NCI-H1092 treated with DMSO at 0.1 percent for 48 hours (cell line): ENCODE data around the gene RAB6D.
"Not testable (repeated sequence)": the region's sequence is repeated elsewhere in the genome, so short reads cannot be mapped to it uniquely, and the experiment has no call there.

ENCODE experiments used
- DNase-seq: peaks from one replicate; lab custom pipeline; 2025; lab: John Stamatoyannopoulos, UW

The RAB6D gene

DNA sequence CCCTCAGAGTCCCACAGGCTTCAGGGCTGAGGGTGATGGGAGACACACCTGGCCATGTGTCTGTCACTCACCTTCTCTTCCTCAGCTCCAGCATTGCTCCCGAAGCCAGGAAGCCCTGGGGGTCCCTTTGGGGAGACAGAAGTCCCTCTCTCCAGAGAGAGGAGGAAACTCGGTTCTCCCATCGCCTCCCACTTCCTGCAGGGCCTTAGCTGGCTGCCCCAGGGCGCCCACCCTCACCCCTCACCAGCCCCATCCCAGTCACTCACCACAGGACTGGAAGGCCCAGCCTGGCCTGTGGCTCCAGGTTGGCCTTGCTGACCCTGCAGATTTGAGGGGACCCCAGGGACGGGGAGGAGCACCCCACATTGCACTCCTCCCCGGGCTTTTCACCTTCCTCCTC lies 2.7 kb upstream of the RAB6D start:
- no peak for DNase-seq

DNA sequence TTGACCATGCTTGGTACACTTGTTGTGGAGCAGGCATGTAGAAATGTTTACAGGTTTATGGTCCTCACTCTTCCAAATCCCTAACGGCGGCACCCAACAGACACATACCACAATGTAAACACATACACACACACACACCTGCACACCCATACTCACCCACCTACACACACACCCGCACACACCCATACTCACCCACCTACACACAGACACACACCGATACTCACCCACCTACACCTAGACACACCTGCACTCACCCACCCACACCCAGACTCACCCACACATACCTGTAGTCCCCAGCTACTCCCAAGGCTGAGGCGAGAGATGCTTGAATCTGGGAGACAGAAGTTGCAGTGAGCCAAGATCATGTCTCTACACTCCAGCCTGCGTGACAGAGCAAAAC lies 1.5 kb upstream of the RAB6D start:
- no peak for DNase-seq

GRCh38 chr2:131363213-131363612 lies 755 bp downstream of the RAB6D start:
- not testable (repeated sequence) for DNase-seq

- DNase-seq = not testable (repeated sequence)
Observed at GRCh38 chr2:131361773-131362172, 2.2 kb downstream of the RAB6D start.

DNA sequence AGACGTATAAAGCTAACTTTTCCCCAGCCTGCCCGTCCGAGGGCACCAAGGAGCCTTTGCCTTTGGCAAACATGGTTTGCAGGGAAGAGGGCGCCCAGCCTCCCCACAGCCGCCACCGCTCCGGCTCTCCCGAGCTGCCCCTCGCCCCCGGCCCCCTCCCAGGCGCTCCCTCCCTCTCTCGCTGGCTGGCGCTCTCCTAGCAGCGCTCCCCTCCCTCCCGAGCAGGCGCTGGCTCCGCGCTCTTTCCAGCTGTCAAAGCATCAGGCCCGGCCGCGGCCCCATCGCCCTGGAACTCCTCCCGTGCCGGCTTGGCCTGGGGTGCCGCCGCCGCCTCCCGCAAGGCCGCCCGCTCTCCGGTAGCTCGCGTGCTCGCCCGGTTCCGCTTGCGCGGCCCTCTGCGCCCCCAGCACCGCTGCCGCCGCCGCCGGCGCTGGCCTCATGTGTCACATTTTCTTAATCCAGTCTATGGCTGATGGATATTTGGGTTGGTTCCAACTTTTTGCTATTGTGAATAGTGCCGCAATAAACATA lies 10.7 kb downstream of the RAB6D start:
- DNase-seq = not testable (repeated sequence)

DNA sequence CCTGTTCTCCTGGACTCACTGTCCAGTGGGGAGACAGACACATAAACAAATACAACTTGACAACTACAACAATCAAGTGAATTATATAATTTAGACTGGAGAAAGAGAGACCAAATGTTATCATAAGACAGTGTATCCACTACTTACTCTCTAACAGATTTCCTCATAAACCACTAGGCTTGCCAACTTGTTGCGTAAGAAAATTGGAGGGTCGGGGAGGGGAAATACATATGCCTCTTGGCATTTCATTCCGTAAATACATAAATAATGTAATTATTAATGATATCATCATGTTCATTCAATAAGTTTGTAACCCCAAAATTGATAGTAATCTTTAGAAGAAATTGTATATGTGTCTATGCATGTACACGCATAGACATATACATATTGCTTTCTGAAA lies 14.9 kb downstream of the RAB6D start:
- no peak for DNase-seq

DNA sequence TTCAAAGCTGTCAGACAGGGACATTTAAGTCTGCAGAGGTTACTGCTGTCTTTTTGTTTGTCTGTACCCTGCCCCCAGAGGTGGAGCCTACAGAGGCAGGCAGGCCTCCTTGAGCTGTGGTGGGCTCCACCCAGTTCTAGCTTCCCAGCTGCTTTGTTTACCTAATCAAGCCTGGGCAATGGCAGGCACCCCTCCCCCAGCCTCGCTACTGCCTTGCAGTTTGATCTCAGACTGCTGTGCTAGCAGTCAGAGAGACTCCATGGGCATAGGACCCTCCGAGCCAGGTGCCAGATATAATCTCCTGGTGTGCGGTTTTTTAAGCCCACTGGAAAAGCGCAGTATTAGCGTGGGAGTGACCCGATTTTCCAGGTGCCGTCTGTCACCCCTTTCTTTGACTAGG lies 16.9 kb downstream of the RAB6D start:
- DNase-seq = not testable (repeated sequence)

DNA sequence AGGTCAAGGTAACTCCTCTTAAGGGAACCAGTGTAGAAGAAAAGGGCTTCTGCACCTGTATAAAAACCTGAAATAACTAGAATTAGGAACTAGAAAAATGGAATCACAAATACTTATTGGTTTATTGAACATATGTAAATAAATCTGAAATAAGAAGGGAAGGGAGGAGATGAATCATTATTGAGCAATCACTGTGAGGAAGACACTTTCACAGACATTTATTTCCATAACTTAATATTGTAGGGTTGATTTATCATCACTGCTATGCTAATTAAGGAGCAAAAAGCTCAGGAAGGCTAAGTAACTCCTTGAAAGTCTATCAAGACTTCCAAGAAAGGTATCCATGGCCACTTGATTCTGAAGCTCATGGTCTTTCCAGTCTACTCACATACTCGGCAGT lies 24.7 kb downstream of the RAB6D start:
- DNase-seq = not testable (repeated sequence)

GRCh38 chr2:131335319-131335718 lies 28.6 kb downstream of the RAB6D start:
- DNase-seq = peak; percentile 38

DNA sequence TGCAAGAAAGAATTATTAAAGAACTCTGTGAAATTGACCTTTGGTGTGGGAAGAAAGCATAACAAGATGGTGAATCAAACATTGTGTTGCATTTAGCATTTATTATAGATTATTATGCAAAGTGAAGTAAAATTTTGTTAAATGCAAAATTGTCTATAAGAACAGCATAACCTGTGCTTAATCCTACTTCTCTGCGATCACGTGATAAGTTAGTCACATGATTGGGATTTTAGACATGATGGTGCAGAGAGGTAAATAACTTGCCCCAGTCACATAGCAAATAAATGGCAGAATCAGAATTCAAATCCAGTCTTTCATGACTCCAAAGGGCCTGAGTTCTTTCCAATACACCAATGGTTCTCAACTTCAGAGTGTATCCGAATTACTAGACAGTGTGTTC lies 31.3 kb downstream of the RAB6D start:
- not testable (repeated sequence) for DNase-seq

DNA sequence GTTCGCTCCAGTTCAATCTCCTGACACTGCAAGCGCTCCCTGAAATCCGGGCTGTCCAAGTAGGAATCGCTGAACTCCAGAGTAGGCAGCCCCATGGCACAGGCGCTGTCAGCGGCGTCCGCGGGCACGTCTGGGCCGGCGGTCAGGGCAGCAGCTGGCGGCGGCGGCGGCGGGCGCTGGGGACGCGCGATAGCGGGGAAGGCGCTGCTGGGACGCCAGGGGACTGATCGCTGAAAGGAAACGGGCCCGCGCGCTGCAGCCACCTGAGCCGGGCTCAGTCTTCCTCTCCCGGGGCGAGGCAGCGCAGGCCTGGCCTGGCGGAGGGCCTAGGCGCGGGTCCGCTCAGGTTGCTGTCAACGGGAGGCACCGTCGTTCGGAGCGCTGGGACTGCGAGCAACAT lies 33.0 kb downstream of the RAB6D start:
- not testable (repeated sequence) for DNase-seq

DNA sequence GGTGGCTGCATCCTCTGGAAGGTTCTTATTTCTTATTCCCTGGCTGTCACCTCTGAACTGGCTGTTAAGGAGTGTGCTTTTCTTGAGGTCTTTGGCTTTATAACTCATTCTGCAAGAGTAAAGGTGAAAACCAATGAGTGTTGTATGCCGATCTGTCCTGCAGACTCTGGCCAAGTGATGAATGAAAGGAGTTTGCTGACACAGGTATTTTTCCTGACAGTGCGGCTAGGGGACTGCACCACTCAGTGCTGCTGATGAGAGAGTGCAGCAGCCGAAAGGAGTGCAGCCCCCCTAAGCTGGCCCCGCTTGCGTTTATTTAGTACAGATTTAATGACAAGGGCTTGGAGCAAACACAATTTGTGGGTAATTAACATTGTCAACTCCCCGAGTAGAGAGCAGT lies 41.8 kb downstream of the RAB6D start:
- no peak for DNase-seq

DNA sequence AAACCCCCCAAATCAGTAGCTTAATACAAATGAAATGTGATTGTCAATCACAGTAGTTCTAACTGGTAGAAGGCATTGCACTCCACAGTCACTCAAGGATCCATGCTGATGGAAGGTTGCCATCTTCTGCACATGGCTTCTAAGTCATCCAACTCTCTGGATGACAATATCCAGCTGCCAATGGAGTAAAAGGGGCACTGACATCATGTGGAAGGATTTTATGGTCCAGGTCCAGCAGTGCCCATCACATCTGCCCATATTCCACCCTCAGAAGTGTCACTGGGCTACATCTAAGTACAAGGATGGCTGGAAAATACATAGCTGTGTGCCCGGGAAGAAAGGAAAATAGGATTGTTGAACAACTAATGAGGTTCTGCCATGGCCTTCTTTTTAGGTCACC lies 42.6 kb downstream of the RAB6D start:
- not testable (repeated sequence) for DNase-seq

DNA sequence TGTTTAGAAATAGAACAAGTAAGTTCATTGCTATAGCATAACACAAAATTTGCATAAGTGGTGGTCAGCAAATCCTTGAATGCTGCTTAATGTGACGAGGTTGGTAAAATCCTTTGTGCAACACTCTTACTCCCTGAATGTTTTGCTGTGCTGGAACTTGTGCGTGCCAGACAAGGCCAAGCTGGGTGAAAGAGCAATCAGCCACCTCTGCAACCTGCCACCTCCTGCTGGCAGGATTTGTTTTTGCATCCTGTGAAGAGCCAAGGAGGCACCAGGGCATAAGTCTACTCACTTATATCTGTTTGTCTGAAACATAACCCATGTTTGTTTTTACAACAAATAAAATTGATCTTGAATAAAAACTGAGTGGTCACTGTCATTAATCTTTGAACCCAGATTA lies 53.0 kb downstream of the RAB6D start:
- not testable (repeated sequence) for DNase-seq
